Keratinocyte (primary cell): ENCODE measurements around the gene C1orf50. TPM values are rescaled to one million over a fixed set of nuclear protein-coding genes. Genes with fewer than 3 reads are reported as not detected.

Source experiments
- DNase-seq: peaks from one replicate; pipeline ENCODE4 v3.0.0-alpha.2; 2011; ENCODE audit warnings: low read depth, missing footprints, low spot score
- FAIRE-seq: peaks from 2 replicates; lab custom pipeline; 2011; peaks lifted over from hg19 to GRCh38; lab: Jason Lieb, UNC
- H2AFZ ChIP-seq: 2 replicates; pipeline ENCODE4 v1.6.0; 2012; ENCODE audit warnings: low read length, control low read depth, inconsistent platforms; ENCODE audit not compliant: control insufficient read depth
- H3K27ac ChIP-seq: 2 replicates; pipeline ENCODE4 v1.5.1; 2011; ENCODE audit warnings: low read length; ENCODE audit not compliant: control insufficient read depth, insufficient read depth
- H3K27me3 ChIP-seq: 3 replicates; pipeline ENCODE4 v1.6.0; 2011; ENCODE audit warnings: low read length; ENCODE audit not compliant: control insufficient read depth, insufficient read depth; ENCODE audit errors: extremely low read depth
- H3K36me3 ChIP-seq, 2 experiments: 2 replicates in 1 of 2; 3 replicates in 1 of 2; pipeline ENCODE4 v1.5.1; 2011; ENCODE audit warnings: low read length in 2 of 2, mild to moderate bottlenecking in 1 of 2; ENCODE audit not compliant: control insufficient read depth in 2 of 2, insufficient read depth in 2 of 2; ENCODE audit errors: extremely low read depth in 1 of 2
- H3K4me1 ChIP-seq: 3 replicates; pipeline ENCODE4 v1.5.1; 2011; ENCODE audit warnings: low read length; ENCODE audit not compliant: control insufficient read depth, insufficient read depth; ENCODE audit errors: extremely low read depth
- H3K4me2 ChIP-seq: 3 replicates; pipeline ENCODE4 v1.6.0; 2011; ENCODE audit warnings: low read depth, low read length; ENCODE audit not compliant: control insufficient read depth, insufficient read depth; ENCODE audit errors: extremely low read depth
- H3K4me3 ChIP-seq, 3 experiments: fragments of 200-600 bp in 1 of 3; sonication (generic) in 1 of 3; 2 replicates in 2 of 3; 3 replicates in 1 of 3; pipeline ENCODE4 v1.5.1; 2011 to 2016; ENCODE audit warnings: low read length in 3 of 3, mild to moderate bottlenecking in 3 of 3, control low read depth in 2 of 3, inconsistent platforms in 1 of 3, low read depth in 1 of 3, mixed read lengths in 1 of 3, mixed run types in 1 of 3, moderate library complexity in 1 of 3; ENCODE audit not compliant: control insufficient read depth in 2 of 3, insufficient read depth in 2 of 3; ENCODE audit errors: extremely low read depth in 1 of 3
- H3K79me2 ChIP-seq: 2 replicates; pipeline ENCODE4 v1.6.0; 2012; ENCODE audit warnings: low read length; ENCODE audit not compliant: control insufficient read depth, insufficient read depth
- H3K9ac ChIP-seq: 3 replicates; pipeline ENCODE4 v1.6.0; 2011; ENCODE audit warnings: low read length; ENCODE audit not compliant: control insufficient read depth, insufficient read depth; ENCODE audit errors: extremely low read depth
- H3K9me1 ChIP-seq: 3 replicates; pipeline ENCODE4 v1.6.0; 2011; ENCODE audit warnings: low read length; ENCODE audit not compliant: control insufficient read depth, insufficient read depth; ENCODE audit errors: extremely low read depth
- H3K9me3 ChIP-seq: 2 replicates; pipeline ENCODE4 v1.5.1; 2012; ENCODE audit warnings: low read depth, low read length; ENCODE audit not compliant: control insufficient read depth
- H4K20me1 ChIP-seq: 3 replicates; pipeline ENCODE4 v1.6.0; 2011; ENCODE audit warnings: low read length; ENCODE audit not compliant: control insufficient read depth, insufficient read depth; ENCODE audit errors: extremely low read depth
- CTCF ChIP-seq, 3 experiments: IDR thresholded peaks in 1 of 3; conservative IDR thresholded peaks in 1 of 3; optimal IDR thresholded peaks in 1 of 3; 2 replicates in 2 of 3; 3 replicates in 1 of 3; pipeline versions ENCODE3 to v1.5.1; 2011; ENCODE audit warnings: low read length in 3 of 3, mild to moderate bottlenecking in 3 of 3, moderate library complexity in 2 of 3, control low read depth in 1 of 3, inconsistent platforms in 1 of 3; ENCODE audit not compliant: insufficient read depth in 2 of 3; ENCODE audit errors: extremely low read depth in 1 of 3
- EZH2 ChIP-seq: IDR thresholded peaks from one replicate; pipeline ENCODE4 v1.6.1; 2012; ENCODE audit warnings: inconsistent platforms, mild to moderate bottlenecking, low read length, moderate library complexity
- dilution Hi-C: fragments of 300-500 bp; cut with MboI; formaldehyde crosslinking; loops from one replicate; pipeline ENCODE4 v1.7.0; 2020; ENCODE audit warnings: low sequenced_read_pairs; ENCODE audit not compliant: extremely low pct_ligation_motif_present
- polyA plus RNA-seq, 5 experiments: library from polyadenylated mRNA; depleted of rRNA in 3 of 5; stranded (reverse) in 3 of 5; stranded (forward) in 1 of 5; unstranded in 1 of 5; fragments of >200 nt; gene quantifications; 1 replicate in 1 of 5; 2 replicates in 3 of 5; 3 replicates in 1 of 5; pipeline versions ENCODE4 v1.2.1 to v1.2.3, GENCODE V29; 2011 to 2012; ENCODE audit warnings: missing spikeins in 2 of 5, low read depth in 1 of 5, low replicate concordance in 1 of 5

Gene C1orf50
- polyA plus RNA-seq, 1 donor (not counting 4 experiments of a cell fraction or from before 2014, with no cell fraction given), result 9.6 TPM

- Histone ChIP-seq H3K9me1 (no peaks in the 10 kb centered on the region), H3K36me3 (no peaks in the 10 kb centered on the region), H3K9ac (no peak overlapping the region), H4K20me1 (no peaks in the 10 kb centered on the region), H3K27ac (no peak overlapping the region), H3K4me3 (no peak overlapping the region), H3K4me1 (peaks cover 4% of the 10 kb centered on the region), H3K79me2 (no peaks in the 10 kb centered on the region), H3K9me3 (no peaks in the 10 kb centered on the region), H2AFZ (no peak overlapping the region), H3K4me2 (no peak overlapping the region), H3K27me3 (peaks cover 11% of the 10 kb centered on the region)
- FAIRE-seq, result no peak
- TF ChIP-seq CTCF (optimal IDR thresholded peaks at IDR 0.05 in 1 of 3, IDR thresholded peaks at IDR 0.05 in 1 of 3, conservative IDR thresholded peaks at IDR 0.05 in 1 of 3; ENCODE audit: extremely low read depth in 1 of 3, insufficient read depth in 2 of 3, low read length in 3 of 3), result no peak
- no peak for TF ChIP-seq EZH2
- dilution Hi-C loops, result no loop called here
- DNase-seq, result no peak
Measured at GRCh38 chr1:42786097-42786496, 19.0 kb downstream of the C1orf50 start.

DNA sequence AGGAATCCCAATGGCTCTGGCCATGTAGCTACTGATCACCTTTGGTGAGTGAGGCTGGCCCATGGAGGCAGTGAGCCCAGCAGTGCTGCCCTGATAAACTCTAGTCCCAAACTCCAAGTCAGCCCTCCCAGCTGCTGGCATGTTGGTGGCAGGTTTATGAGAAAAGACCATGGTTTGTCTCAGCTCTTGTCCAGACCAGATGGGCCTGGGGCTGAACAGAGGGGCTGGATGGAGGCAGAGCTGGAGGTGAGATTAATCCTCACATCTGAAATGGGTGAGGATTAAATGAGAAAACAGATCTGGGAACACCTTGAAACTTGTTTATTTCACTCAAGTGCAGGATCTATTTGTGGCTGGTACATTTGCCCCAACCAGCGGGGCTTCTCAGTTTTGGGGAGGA lies 21.0 kb downstream of the C1orf50 start:
- Histone ChIP-seq H4K20me1 (no peaks in the 10 kb centered on the region), H3K27me3 (peaks cover 11% of the 10 kb centered on the region), H3K27ac (no peak overlapping the region), H3K79me2 (no peaks in the 10 kb centered on the region), H3K4me2 (no peak overlapping the region), H3K4me3 (no peak overlapping the region), H2AFZ (no peak overlapping the region), H3K9ac (no peak overlapping the region), H3K9me1 (no peaks in the 10 kb centered on the region), H3K9me3 (no peaks in the 10 kb centered on the region), H3K36me3 (no peaks in the 10 kb centered on the region), H3K4me1 (peaks cover 4% of the 10 kb centered on the region)
- TF ChIP-seq CTCF (optimal IDR thresholded peaks at IDR 0.05 in 1 of 3, IDR thresholded peaks at IDR 0.05 in 1 of 3, conservative IDR thresholded peaks at IDR 0.05 in 1 of 3; ENCODE audit: extremely low read depth in 1 of 3, insufficient read depth in 2 of 3, low read length in 3 of 3) (no peak), EZH2 (no peak)
- dilution Hi-C loops, result no loop called here
- no peak for FAIRE-seq
- no peak for DNase-seq
